IMR-90 (cell line): ENCODE results near the gene IL1A. TPM values are rescaled to one million over a fixed set of nuclear protein-coding genes. Genes with fewer than 3 reads are reported as not detected.

Experiments
- ATAC-seq: fragments of 200-7000 bp; cut with Tn5 transposase; 2 replicates; pipeline ENCODE4 v1.9.1; 2020; ENCODE audit warnings: low read depth, mild to moderate bottlenecking, moderate library complexity
- BruUV-seq: library from RNA; stranded (reverse); fragments of 400-500 nt; replicated peaks from 2 replicates; lab custom pipeline; 2021; lab: Mats Ljungman, UMichigan
- CTCF ChIA-PET: fragments of 300-600 bp; formaldehyde crosslinking; extraction: SDS; loops from one replicate; lab custom pipeline; 2021; ENCODE audit warnings: antibody characterized with exemption; lab: Yijun Ruan, JAX
- POLR2A ChIA-PET: fragments of 300-600 bp; sonication (Branson Sonifier 250); formaldehyde crosslinking; loops from one replicate; lab custom pipeline; 2022; ENCODE audit warnings: antibody characterized with exemption; ENCODE audit not compliant: unreplicated experiment; lab: Charles Lee
- DNase-seq: peaks from one replicate; pipeline ENCODE4 v3.0.0; 2013
- H2AFZ ChIP-seq: replicated peaks from 2 replicates; pipeline ENCODE3; 2013; ENCODE audit warnings: low read length, mild to moderate bottlenecking; ENCODE audit not compliant: poor library complexity
- H2AK5ac ChIP-seq: 2 replicates; pipeline ENCODE4 v1.6.1; 2013; ENCODE audit warnings: low read depth, low read length, inconsistent platforms
- H2AK9ac ChIP-seq: replicated peaks from 2 replicates; pipeline ENCODE3; 2013; ENCODE audit warnings: mild to moderate bottlenecking, low read depth, low read length, moderate library complexity; ENCODE audit not compliant: poor library complexity
- H2BK120ac ChIP-seq: 2 replicates; pipeline ENCODE4 v1.6.1; 2013; ENCODE audit warnings: low read depth, low read length, inconsistent platforms
- H2BK15ac ChIP-seq: 3 replicates; pipeline ENCODE4 v1.6.1; 2013; ENCODE audit warnings: low read depth, low read length, inconsistent platforms
- H2BK20ac ChIP-seq: 2 replicates; pipeline ENCODE4 v1.6.1; 2013; ENCODE audit warnings: low read depth, mild to moderate bottlenecking, inconsistent platforms, low read length, moderate library complexity
- H2BK5ac ChIP-seq: 2 replicates; pipeline ENCODE4 v1.6.1; 2013; ENCODE audit warnings: mild to moderate bottlenecking, low read depth, low read length, inconsistent platforms; ENCODE audit not compliant: poor library complexity, severe bottlenecking
- H3K14ac ChIP-seq: replicated peaks from 2 replicates; pipeline ENCODE4 v1.6.1; 2013; ENCODE audit warnings: low read depth, low read length, inconsistent platforms
- H3K18ac ChIP-seq: 2 replicates; pipeline ENCODE4 v1.6.1; 2013; ENCODE audit warnings: low read depth, low read length, control low read depth
- H3K23ac ChIP-seq: 2 replicates; pipeline ENCODE4 v1.6.1; 2013; ENCODE audit warnings: low read depth, low read length, inconsistent platforms
- H3K27ac ChIP-seq: 2 replicates; pipeline ENCODE4 v1.5.1; 2013; ENCODE audit warnings: mild to moderate bottlenecking, control low read depth, low read length; ENCODE audit not compliant: insufficient read depth
- H3K27me3 ChIP-seq: 2 replicates; pipeline ENCODE4 v1.6.1; 2013; ENCODE audit warnings: low read length; ENCODE audit not compliant: control insufficient read depth, insufficient read depth
- H3K36me3 ChIP-seq: 2 replicates; pipeline ENCODE4 v1.6.1; 2013; ENCODE audit warnings: low read length, mixed read lengths; ENCODE audit not compliant: control insufficient read depth, insufficient read depth
- H3K4ac ChIP-seq: 2 replicates; pipeline ENCODE4 v1.6.1; 2013; ENCODE audit warnings: low read depth, low read length, inconsistent platforms
- H3K4me1 ChIP-seq: 2 replicates; pipeline ENCODE4 v1.6.1; 2013; ENCODE audit warnings: low read length, mixed read lengths; ENCODE audit not compliant: control insufficient read depth, insufficient read depth
- H3K4me2 ChIP-seq: 2 replicates; pipeline ENCODE4 v1.6.1; 2013; ENCODE audit warnings: low read depth, mild to moderate bottlenecking, control low read depth, low read length, moderate library complexity
- H3K4me3 ChIP-seq: 2 replicates; pipeline ENCODE4 v1.5.1; 2013; ENCODE audit warnings: low read depth, mild to moderate bottlenecking, control low read depth, low read length, moderate library complexity; ENCODE audit not compliant: insufficient read depth
- H3K56ac ChIP-seq: 2 replicates; pipeline ENCODE4 v1.6.1; 2013; ENCODE audit warnings: low read length, inconsistent platforms; ENCODE audit not compliant: insufficient read depth; ENCODE audit errors: extremely low read depth
- H3K79me1 ChIP-seq, 2 experiments: 2 replicates each; pipeline ENCODE4 v1.6.1; 2013; ENCODE audit warnings: low read length in 2 of 2, inconsistent platforms in 1 of 2, low read depth in 1 of 2
- H3K9ac ChIP-seq: 2 replicates; pipeline ENCODE4 v1.6.1; 2013; ENCODE audit warnings: low read depth, low read length, control low read depth
- H3K9me1 ChIP-seq: 2 replicates; pipeline ENCODE4 v1.6.1; 2013; ENCODE audit warnings: low read length, inconsistent platforms; ENCODE audit not compliant: insufficient read depth
- H3K9me3 ChIP-seq: 2 replicates; pipeline ENCODE4 v1.6.1; 2013; ENCODE audit warnings: low read length; ENCODE audit not compliant: control insufficient read depth, insufficient read depth
- H4K20me1 ChIP-seq: 2 replicates; pipeline ENCODE4 v1.6.1; 2013; ENCODE audit warnings: low read length, inconsistent platforms; ENCODE audit not compliant: insufficient read depth
- H4K5ac ChIP-seq: 2 replicates; pipeline ENCODE4 v1.6.1; 2013; ENCODE audit warnings: mild to moderate bottlenecking, low read depth, low read length, control low read depth
- H4K8ac ChIP-seq, 2 experiments: 2 replicates each; pipeline ENCODE4 v1.6.1; 2013; ENCODE audit warnings: low read depth in 2 of 2, low read length in 2 of 2, control low read depth in 1 of 2, inconsistent platforms in 1 of 2
- H4K91ac ChIP-seq: 2 replicates; pipeline ENCODE4 v1.6.1; 2013; ENCODE audit warnings: low read depth, low read length, inconsistent platforms; ENCODE audit not compliant: insufficient read depth
- BHLHE40 ChIP-seq: fragments of 150-350 bp; IDR thresholded peaks from 2 replicates; pipeline ENCODE4 v1.6.1; 2016; ENCODE audit warnings: mild to moderate bottlenecking, low read depth, low read length
- CEBPB ChIP-seq: IDR thresholded peaks from 2 replicates; pipeline ENCODE4 v1.6.1; 2012; ENCODE audit warnings: low read depth, low read length, improper control_type of control experiment
- CHD1 ChIP-seq: IDR thresholded peaks from 2 replicates; pipeline ENCODE4 v1.6.1; 2012; ENCODE audit warnings: low read depth, low read length, improper control_type of control experiment
- CTCF ChIP-seq: conservative IDR thresholded peaks from 2 replicates; pipeline ENCODE4 v1.5.1; 2012; ENCODE audit warnings: mild to moderate bottlenecking, low read depth, low read length, improper control_type of control experiment
- ELK1 ChIP-seq: fragments of 150-350 bp; IDR thresholded peaks from 2 replicates; pipeline ENCODE4 v1.6.1; 2016; ENCODE audit warnings: low read depth, mild to moderate bottlenecking, low read length, moderate library complexity, borderline replicate concordance
- FOS ChIP-seq: fragments of 150-350 bp; IDR thresholded peaks from 2 replicates; pipeline ENCODE4 v1.6.1; 2016; ENCODE audit warnings: low read depth, low read length
- MAZ ChIP-seq: IDR thresholded peaks from 2 replicates; pipeline ENCODE4 v1.6.1; 2012; ENCODE audit warnings: low read depth, mild to moderate bottlenecking, low read length, improper control_type of control experiment, moderate library complexity, borderline replicate concordance
- MXI1 ChIP-seq: IDR thresholded peaks from 2 replicates; pipeline ENCODE4 v1.6.1; 2012; ENCODE audit warnings: low read depth, mild to moderate bottlenecking, low read length, moderate library complexity, borderline replicate concordance
- RAD21 ChIP-seq: IDR thresholded peaks from 2 replicates; pipeline ENCODE4 v1.6.1; 2012; ENCODE audit warnings: low read length, improper control_type of control experiment
- RCOR1 ChIP-seq: IDR thresholded peaks from 2 replicates; pipeline ENCODE4 v1.6.1; 2012; ENCODE audit warnings: mild to moderate bottlenecking, low read length, improper control_type of control experiment; ENCODE audit not compliant: insufficient replicate concordance
- RFX5 ChIP-seq: IDR thresholded peaks from 2 replicates; pipeline ENCODE4 v1.8.0; 2012; ENCODE audit warnings: low read depth, mild to moderate bottlenecking, low read length, moderate library complexity
- USF2 ChIP-seq: fragments of 150-350 bp; IDR thresholded peaks from 2 replicates; pipeline ENCODE4 v1.6.1; 2017; ENCODE audit warnings: mild to moderate bottlenecking, antibody characterized with exemption, low read length, low read depth
- WGBS, 2 experiments: methylation state at CpG; one replicate each; pipeline versions ENCODE4 v1.1.5 to v1.1.7; 2013; ENCODE audit warnings: missing lambda C conversion rate in 2 of 2; ENCODE audit not compliant: insufficient read length in 1 of 2; ENCODE audit errors: extremely low coverage in 2 of 2; 5-methylcytosine and 5-hydroxymethylcytosine counted together
- dilution Hi-C: fragments of 300-500 bp; cut with HindIII; formaldehyde crosslinking; loops from one replicate; pipeline ENCODE4 v1.14.3; 2018; ENCODE audit warnings: low sequenced_read_pairs; ENCODE audit not compliant: unreplicated experiment
- in situ Hi-C: fragments of 300-500 bp; cut with MboI; formaldehyde crosslinking; loops from 3 replicates; pipeline ENCODE4 v1.14.3; 2019; ENCODE audit warnings: low sequenced_read_pairs, inconsistent platforms, mixed read lengths
- intact Hi-C: fragments of 100-400 bp; cut with micrococcal nuclease; formaldehyde crosslinking; loops from 2 replicates; pipeline ENCODE4 v1.10.0; 2022
- polyA plus RNA-seq, 3 experiments: library from polyadenylated mRNA; depleted of rRNA; stranded (reverse); fragments of >200 nt; gene quantifications; 2 replicates each; pipeline ENCODE4 v1.2.3, GENCODE V29; 2012; ENCODE audit warnings: low replicate concordance in 1 of 3
- total RNA-seq: library from RNA; depleted of rRNA; stranded (reverse); fragments of >200 nt; gene quantifications from 2 replicates; pipeline ENCODE4 v1.2.3, GENCODE V29; 2012

Gene IL1A
- total and polyA plus RNA-seq, 2 of the 4 experiments (the other 2 are of a cell fraction) = 0.48 to 1.1 TPM

- TF ChIP-seq MXI1 = no peak
Measured at GRCh38 chr2:112829101-112829960, 45.0 kb upstream of the IL1A start (continued).

- Histone ChIP-seq H4K8ac (no peak overlapping the region), H2BK15ac (no peak overlapping the region), H2AFZ (no peak overlapping the region), H3K23ac (no peak overlapping the region), H3K79me1 (peaks cover 0 to 5% of the 10 kb centered on the region in 2 experiments; a peak in 1 of 4 replicates), H3K9ac (no peak overlapping the region), H3K4me2 (no peak overlapping the region), H4K91ac (no peak overlapping the region), H3K4me3 (no peak overlapping the region), H3K27ac (no peak overlapping the region), H3K4me1 (peaks cover 7% of the 10 kb centered on the region), H3K18ac (no peak overlapping the region), H4K5ac (no peak overlapping the region), H2BK5ac (no peak overlapping the region), H4K20me1 (no peaks in the 10 kb centered on the region), H3K56ac (no peak overlapping the region), H3K4ac (no peak overlapping the region), H3K14ac (no peak overlapping the region), H3K36me3 (no peaks in the 10 kb centered on the region; the same call in 1 of the 2 replicates), H2AK9ac (no peak overlapping the region), H2AK5ac (no peak overlapping the region), H2BK120ac (no peak overlapping the region), H3K9me1 (no peaks in the 10 kb centered on the region; the same call in 1 of the 2 replicates), H3K9me3 (no peaks in the 10 kb centered on the region), H3K27me3 (no peaks in the 10 kb centered on the region), H2BK20ac (no peak overlapping the region)
- DNase-seq = no peak
- intact Hi-C loops (no loop called here), dilution Hi-C loops (no loop called here), in situ Hi-C loops (no loop called here)
- ChIA-PET CTCF (no interaction called here), POLR2A (interaction anchor here (0.8 kb wide), 1 partner anchor 14 kb away, joined by 3 read pairs; no protein-coding TSS in a partner anchor)
- ATAC-seq = no peak
- no TSS peak for BruUV-seq
- no CpG with 5 or more reads among the region's 3 CpGs for WGBS, 2 experiments
- TF ChIP-seq RFX5 = no peak
- TF ChIP-seq CTCF = no peak
- no peak for TF ChIP-seq MAZ
- TF ChIP-seq FOS = no peak
- TF ChIP-seq USF2 = no peak
- no peak for TF ChIP-seq BHLHE40
- TF ChIP-seq RCOR1 = no peak
- TF ChIP-seq ELK1 = no peak
- TF ChIP-seq CEBPB = no peak
- no peak for TF ChIP-seq CHD1
- no peak for TF ChIP-seq RAD21
Measured at GRCh38 chr2:112828251-112828691, 44.0 kb upstream of the IL1A start.
